GM19452 (cell line): ENCODE measurements around the gene C1QTNF12.

ENCODE experiments used
- ATAC-seq: cut with Tn5 transposase; IDR thresholded peaks from one replicate; pipeline ENCODE4 v1.9.1; 2021; ENCODE audit not compliant: unreplicated experiment

Gene C1QTNF12, protein sequence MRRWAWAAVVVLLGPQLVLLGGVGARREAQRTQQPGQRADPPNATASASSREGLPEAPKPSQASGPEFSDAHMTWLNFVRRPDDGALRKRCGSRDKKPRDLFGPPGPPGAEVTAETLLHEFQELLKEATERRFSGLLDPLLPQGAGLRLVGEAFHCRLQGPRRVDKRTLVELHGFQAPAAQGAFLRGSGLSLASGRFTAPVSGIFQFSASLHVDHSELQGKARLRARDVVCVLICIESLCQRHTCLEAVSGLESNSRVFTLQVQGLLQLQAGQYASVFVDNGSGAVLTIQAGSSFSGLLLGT

DNA sequence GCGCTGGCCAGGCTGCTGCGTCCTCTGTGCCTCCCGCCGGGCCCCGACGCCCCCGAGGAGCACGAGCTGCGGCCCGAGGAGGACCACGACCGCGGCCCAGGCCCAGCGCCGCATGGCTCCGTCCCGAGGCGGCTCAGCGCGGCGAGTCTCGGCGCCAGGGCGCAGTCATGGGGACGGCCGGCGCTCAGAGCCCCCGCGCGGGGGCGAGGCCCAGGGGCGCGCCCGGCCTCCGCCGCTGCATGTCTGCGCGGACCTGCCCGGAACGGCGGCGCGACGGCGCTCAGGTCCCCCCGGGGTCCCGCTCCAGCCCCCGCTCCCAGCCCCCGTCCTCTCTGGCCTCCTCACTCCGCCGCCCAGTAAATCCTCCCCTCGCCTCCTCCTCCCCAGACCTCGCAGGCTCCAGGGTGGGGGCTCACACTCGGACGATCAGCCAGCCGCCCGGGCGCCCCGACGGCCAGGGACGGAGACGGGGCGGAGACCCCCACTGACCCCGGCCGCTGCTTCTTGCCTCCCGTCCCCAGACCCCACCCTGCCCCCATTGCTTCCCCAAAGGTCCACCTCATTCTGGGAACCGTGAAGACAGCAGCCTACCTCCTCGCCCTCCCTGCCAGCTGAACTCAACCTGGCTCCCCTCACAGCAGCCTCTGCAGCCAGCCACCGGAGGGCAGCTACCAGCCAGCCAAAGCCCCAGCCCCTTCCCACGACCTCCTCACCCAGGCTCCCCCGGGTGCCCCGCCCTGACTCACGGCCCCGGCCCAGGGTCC is at the start of gene C1QTNF12:
Gene C1QTNF12 (minus strand): TSS at position 146 of the 764 bp plus-strand sequence. CDS start 32 bp downstream, at position 114.
- ATAC-seq, result no peak

DNA sequence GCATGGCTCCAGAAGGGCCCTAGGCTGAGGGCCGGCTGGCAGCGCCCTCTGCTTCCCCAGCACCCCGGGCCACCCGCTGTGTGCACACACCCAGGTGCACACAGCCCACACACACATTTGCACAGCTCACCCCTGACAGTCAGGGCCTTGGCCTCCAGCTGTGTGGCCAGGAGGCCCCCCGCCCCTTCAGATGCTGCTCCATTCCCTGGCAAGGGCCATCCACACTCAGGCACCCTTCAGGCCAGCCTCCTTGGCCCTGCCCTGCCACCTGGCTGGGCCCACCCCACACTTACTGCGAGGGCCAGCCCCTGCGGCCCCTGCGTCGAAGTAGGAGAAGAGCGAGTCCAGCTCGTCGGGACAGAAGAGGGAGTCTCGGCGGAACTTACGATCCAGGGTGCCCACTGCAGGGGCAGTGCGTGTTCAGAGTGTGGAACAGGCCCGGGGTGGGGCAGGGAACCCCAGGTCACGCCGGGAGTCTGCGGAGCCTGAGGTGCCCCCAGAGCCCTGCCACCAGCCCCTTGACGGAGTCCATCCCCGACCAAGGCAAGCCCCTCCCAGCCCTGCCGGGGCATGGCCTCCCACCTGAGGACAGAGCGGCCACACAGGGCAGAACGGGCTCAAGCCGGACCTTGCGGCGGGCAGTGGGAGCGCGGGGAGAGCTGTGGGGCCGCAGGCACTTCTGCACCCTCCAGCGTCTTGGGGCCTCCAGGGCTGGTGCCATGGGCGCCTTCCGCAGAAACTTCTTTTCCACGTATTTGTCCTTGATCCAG is 48.8 kb upstream of the C1QTNF12 start:
- ATAC-seq, result no peak

DNA sequence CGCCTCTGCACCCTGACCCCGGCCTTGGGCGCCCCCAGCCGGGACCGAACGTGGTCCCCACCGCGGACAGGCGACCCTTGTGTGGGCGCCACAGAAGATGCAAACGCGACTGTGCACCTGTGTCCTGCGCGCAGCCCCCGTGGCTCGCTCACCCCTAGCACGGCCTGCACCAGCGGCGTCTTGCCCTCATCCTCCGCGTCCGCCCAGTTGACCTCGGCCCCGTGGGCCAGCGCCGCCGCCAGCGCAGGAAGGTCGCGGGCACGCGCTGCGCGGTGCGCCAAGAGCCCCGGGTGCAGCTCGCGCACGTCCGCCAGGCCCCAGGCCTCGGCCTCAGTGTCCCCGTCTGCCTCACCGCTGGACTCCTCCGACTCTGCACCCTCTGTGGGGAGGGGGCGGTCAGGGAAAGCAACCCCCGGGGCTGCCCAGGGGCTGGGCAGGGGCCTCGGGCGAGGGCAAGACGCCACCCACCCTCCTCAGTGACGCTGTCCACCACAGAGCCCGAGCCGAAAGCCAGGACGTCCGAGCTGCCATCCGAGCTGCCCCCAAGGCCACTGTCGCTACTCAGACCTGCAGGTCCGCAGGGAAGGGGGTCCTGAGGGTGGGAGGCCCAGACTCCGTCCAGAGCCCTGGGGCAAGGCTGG is 47.8 kb upstream of the C1QTNF12 start:
- ATAC-seq, result no peak

DNA sequence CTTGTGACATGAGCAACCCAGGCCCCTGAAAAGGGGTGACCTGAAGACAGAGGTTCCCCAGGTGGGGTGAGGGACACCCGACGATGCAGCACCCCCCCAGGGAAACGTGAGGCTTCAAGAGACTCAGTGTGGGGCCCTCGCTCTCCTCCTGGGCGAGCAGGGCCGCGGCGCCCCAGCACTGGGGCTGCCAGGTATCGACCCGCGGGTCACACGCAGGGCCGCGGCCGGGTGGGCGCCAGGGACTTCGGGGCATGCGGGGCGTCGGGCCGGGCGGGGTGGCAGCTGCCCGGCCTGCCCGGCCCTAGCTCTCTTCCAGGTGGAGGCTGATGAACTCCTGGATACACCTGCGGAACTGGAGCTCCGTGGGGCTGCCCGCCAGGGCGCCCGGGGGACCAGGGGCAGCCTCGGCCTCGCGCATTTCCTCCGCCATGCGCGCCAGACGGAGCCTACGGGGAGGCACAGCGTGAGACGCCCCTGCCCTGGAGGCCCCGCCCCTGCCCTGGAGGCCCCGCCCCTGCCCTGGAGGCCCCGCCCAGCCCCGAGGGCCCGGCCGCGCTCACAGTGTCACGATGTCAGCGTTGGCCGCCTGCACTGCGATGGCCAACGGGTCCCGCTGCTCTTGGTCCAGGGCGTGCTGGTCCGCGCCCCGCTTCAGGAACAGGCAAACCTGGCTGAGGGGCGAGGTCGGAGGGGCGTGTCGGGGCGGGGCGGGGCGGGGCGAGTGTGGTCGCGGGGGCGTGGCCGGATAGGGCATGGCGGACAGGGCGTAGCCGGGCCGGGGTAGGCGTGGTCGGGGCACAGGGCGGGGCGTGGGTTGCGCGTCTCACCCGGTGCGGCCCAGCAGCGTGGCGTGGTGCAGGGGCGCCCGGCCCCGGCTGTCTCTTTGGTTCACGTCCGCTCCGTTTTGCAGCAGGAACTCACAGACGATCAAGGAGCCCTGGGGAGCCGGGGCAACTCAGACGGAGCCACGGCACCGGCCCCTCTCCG is 47.0 kb upstream of the C1QTNF12 start:
- no peak for ATAC-seq

DNA sequence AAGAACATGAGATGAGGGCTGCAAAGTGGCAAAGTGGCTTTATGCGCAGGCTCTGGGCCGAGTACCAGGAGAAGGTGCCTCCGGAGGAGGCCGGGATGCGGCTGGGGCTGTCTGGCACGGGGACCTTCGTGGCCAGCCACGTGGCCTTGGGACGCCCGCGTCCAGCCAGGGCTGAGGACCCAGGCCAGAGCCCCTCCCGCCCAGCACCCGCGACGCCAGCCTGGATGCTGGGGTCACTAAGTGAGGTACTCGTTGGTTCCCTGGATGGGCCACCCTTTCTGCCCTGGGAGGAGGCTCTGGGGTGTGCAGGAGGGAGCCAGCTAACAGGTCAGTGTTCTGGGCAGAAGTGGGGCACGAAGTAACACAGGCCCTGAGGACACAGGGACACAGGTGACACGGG is 46.3 kb upstream of the C1QTNF12 start:
- ATAC-seq, result no peak

DNA sequence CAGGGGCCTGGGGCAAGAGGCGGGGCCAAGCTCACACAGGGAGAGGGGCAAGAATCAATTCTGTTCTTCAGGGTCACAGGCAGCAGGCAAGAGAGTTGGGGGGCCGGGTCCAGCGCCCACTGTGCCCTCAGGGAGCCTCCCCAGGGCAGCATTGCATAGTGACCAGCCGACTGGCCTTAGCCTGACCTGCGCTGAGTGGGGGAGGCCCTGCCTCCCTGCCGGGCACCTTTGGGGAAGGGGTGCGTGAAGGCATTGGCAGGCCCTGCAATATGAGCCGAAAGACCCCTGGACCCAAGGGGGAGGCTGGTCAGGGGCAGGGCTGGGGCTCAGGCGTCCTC is 45.9 kb upstream of the C1QTNF12 start:
- ATAC-seq, result no peak

DNA sequence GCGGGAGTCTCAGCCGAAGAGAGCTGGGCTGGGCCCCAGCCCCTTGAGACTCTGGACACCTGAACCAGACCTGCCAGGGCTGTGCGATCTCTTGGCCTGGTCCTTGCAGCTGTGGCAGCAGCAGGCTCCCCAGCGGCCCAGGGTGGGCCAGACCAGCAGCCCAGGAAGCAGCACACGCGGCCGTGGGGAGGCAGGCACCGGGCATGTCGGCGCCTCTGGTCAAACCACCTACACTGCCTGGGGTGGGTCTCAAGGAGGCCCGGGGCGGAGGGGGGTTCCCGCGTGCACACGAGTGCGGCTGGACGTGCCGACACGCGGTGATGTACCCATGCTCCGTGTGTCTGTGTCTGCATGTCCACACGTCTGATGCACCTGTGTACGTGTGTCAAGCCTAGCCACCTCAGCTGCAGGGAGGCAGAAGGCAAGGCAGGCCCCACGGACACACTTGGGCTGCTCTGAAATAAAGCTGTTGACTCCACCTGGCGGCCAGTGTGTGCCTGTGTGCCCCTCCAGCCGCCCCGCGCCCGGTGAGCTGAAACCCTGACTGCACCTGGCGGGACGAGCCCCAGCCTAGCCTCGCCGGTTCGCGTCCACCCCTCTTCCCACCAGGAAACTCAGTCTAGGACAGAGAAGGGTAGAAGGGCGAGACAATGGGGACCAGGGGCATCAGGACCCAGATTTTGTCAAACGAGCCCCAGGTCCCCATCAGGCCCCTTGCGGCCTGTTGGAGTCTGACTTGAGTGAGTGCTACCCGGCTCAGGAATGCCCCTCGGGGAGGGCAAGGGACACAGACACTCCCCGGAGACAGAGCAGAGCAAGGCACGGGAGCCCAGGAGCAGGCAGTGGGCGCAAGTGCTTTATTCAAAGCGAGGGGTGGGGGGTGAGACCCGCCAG is 45.3 kb upstream of the C1QTNF12 start:
- ATAC-seq, result no peak

DNA sequence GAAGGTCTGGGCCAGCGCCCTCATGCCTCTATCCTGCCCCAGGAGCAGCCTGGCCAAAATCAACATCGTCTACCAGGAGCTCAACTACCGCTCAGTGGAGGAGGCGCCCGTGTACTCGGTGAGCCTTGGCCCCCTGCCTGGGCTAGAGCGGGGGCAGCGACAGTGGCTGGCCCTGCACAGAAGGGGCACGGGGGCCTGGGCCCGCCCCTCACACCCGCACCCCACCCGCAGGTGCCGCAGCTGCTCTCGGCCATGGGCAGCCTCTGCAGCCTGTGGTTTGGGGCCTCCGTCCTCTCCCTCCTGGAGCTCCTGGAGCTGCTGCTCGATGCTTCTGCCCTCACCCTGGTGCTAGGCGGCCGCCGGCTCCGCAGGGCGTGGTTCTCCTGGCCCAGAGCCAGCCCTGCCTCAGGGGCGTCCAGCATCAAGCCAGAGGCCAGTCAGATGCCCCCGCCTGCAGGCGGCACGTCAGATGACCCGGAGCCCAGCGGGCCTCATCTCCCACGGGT is 44.6 kb upstream of the C1QTNF12 start:
- no peak for ATAC-seq

DNA sequence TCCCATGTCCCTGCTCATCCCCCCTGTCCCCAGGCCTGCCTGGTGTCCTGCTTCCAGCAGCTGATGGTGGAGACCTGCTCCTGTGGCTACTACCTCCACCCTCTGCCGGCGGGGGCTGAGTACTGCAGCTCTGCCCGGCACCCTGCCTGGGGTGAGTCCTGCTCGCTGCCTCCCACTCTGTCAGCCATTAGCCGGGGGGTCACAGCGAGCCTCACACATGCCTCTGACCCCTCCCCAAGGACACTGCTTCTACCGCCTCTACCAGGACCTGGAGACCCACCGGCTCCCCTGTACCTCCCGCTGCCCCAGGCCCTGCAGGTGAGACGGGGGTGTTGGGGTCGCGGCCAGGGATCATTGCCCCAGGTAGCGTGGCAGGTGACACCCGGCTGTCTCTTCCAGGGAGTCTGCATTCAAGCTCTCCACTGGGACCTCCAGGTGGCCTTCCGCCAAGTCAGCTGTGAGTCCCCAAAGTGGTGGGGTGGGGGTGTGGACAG is 43.8 kb upstream of the C1QTNF12 start:
- no peak for ATAC-seq

DNA sequence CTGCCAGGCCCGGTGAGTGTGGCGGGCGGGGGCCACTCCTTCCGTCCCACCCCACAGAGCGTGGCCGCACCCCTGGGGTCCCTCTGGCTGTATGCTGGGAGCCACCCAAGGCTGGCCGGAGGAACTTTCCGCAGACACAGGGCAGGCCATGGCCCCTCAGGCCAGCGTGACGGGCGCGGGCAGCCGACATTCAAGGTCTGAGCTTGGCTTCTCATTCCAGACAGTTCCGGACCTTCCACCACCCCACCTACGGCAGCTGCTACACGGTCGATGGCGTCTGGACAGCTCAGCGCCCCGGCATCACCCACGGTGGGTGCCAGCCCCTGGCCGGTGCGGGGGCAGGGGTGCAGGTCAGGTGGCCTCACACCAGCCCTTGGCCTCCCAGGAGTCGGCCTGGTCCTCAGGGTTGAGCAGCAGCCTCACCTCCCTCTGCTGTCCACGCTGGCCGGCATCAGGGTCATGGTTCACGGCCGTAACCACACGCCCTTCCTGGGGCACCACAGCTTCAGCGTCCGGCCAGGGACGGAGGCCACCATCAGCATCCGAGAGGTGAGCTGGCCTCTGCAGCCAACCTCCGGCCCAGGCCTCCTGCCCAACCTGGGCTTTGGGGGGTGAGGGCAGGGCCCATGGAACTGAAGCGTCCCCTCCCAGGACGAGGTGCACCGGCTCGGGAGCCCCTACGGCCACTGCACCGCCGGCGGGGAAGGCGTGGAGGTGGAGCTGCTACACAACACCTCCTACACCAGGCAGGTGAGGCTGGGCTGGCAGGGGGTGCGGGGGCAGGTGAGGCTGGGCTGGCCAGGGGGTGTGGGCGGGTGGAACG is 41.0 kb upstream of the C1QTNF12 start:
- no peak for ATAC-seq

DNA sequence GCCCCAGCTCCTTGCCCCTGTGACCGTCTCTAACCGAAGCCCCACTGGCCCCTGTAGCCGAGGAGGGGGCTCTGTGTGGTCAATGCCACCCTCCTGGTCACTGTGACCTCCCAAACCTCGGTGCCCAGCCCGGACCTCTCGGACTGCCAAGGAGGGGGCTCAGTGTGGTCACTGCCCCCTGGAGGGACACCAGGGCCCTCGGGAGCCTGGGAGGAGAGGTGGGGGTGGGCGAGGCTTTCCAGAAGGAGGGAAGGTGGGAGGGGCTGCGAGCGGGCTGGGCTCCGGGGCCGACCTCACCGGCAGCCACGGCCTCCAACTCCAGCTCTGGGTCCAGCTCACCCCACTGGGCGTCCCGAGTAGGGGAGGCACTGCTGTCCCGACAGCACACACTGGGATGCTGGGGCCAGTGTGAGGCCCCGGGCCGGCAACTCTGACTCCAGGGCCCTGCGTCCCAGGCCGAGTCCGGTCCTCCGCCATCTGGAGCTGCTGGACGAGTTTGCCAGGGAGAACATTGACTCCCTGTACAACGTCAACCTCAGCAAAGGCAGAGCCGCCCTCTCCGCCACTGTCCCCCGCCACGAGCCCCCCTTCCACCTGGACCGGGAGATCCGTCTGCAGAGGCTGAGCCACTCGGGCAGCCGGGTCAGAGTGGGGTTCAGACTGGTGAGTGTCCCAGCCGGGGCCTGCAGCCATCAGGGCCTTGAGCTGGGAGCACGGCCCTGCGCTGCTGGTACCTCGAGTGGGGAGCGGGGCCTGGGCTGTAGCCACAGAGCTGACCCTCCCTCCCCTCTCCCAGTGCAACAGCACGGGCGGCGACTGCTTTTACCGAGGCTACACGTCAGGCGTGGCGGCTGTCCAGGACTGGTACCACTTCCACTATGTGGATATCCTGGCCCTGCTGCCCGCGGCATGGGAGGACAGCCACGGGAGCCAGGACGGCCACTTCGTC is 40.1 kb upstream of the C1QTNF12 start:
- no peak for ATAC-seq

DNA sequence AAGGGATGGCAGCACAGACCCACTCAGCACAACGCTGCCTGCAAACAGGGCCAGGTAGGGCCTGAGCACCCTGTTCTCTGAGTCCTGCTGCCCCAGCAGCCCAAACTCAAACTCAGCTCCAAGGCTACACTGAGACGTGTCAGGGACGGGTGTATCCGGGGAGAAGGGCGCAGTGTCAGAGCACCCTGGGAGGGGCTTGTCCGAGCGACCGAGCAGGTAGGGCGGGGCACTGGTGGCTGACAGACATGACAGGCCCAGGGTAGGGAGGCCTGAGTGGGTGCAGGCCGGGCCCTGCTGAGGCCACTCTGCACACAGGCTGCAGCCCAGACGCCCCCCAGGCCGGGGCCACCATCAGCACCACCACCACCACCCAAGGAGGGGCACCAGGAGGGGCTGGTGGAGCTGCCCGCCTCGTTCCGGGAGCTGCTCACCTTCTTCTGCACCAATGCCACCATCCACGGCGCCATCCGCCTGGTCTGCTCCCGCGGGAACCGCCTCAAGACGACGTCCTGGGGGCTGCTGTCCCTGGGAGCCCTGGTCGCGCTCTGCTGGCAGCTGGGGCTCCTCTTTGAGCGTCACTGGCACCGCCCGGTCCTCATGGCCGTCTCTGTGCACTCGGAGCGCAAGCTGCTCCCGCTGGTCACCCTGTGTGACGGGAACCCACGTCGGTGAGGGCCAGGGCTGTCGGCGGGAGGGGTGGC is 39.2 kb upstream of the C1QTNF12 start:
- no peak for ATAC-seq

DNA sequence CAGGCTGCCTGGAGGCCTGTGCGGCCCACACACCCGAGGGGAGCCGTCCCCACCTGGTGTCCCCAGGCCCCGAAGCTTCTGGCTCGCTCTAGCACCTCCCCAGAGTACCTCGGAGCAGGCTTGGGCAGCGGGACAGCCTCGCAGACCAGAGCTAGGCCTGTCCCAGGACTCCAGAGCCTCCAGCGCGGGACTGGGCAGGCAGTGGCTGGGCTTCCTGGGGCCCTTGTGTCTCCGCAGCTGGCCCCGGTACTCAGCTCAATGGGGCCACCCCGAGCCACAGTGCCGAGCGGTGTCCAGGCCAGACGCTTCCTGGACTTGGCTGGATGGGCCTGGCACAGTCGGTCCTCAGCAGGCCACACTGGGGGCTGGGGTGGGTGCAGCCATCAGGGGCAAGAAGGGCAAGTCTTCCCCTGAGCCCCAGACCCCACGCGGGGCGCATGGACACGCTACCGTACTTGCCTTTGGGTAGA is 38.6 kb upstream of the C1QTNF12 start:
- ATAC-seq, result no peak

DNA sequence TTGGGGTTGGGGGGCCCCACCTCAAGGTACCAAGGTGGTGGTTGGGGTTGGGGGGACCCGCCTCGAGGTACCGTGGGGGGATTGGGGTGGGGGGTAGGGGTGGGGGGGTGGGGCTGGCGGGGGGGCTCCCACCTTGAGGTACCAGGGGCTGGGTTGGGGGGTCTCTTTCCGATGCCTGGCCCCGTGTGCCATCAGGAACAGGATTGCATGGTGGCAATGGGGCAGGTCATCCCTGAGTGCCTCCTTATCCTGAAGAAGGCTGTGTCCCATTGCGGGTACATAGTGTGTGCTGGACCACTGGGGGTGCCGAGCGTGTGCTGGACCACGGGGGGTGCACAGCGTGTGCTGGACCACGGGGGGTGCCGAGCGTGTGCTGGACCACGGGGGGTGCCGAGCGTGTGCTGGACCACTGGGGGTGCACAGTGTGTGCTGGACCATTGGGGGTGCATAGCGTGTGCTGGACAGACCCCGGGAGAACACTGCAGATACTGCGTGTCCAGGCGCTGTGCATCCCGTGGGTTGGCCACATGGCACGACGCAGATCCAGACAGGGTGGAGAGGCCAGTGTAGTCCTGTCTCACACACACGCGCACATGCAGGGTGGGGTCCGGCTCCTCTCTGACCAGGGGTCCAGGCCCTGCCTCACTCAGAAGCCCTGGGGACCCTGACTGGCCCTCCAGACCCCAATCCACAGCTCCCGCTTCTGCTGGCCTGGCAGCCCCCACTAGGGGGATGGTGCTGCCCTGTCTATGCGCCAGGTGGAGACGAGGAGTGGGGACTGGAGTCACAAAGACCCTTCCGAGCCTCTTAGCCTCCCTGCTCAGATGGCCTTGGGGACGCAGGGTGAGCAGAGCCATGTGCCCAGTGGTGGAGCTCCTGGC is 37.9 kb upstream of the C1QTNF12 start:
- no peak for ATAC-seq

DNA sequence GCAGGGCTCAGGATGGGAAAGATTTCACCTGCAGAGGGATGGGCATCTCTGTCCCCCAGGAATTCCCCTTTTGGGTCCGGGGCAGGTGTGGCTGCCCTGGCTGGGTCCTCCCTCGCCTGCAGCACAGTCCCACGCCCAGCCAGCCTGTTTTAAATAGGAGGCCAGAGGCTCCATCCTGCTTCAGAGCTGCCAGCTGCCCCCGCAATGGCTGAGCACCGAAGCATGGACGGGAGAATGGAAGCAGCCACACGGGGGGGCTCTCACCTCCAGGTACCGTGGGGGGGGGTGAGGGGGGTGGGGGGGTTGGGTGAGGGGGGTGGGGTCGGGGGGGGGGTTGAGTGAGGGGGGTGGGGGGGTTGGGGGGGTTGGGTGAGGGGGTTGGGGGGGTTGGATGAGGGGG is 37.3 kb upstream of the C1QTNF12 start:
- ATAC-seq, result no peak
